H1 (cell line): ENCODE results near the gene ANKRD31. TPM values are rescaled to one million over a fixed set of nuclear protein-coding genes. Genes with fewer than 3 reads are reported as not detected.

Experiments
- CTCF ChIA-PET: fragments of 300-600 bp; sonication (Branson Sonifier 250); formaldehyde crosslinking; loops from one replicate; lab custom pipeline; 2021; ENCODE audit not compliant: partially characterized antibody; lab: Charles Lee
- POLR2A ChIA-PET: fragments of 300-600 bp; sonication (Branson Sonifier 250); formaldehyde crosslinking; loops from one replicate; lab custom pipeline; 2021; ENCODE audit warnings: inconsistent platforms; ENCODE audit not compliant: partially characterized antibody; lab: Charles Lee
- DNase-seq, 2 experiments: peaks; one replicate each; pipeline versions ENCODE4 v3.0.0 to v3.0.0-alpha.2; 2010 to 2022; ENCODE audit warnings: low spot score in 2 of 2, low read depth in 1 of 2, mixed read lengths in 1 of 2
- FAIRE-seq: peaks from 2 replicates; lab custom pipeline; 2011; peaks lifted over from hg19 to GRCh38; lab: Jason Lieb, UNC
- H2AFZ ChIP-seq: 2 replicates; pipeline ENCODE4 v1.8.1; 2012; ENCODE audit warnings: low read length, inconsistent platforms
- H2AK5ac ChIP-seq: 2 replicates; pipeline ENCODE4 v1.6.1; 2013; ENCODE audit warnings: low read depth, low read length
- H2BK120ac ChIP-seq: replicated peaks from 2 replicates; pipeline ENCODE3; 2013; ENCODE audit warnings: low read depth, low read length, inconsistent platforms
- H2BK12ac ChIP-seq: 2 replicates; pipeline ENCODE4 v1.6.1; 2013; ENCODE audit warnings: low read depth, low read length
- H2BK15ac ChIP-seq: 2 replicates; pipeline ENCODE4 v1.6.1; 2013; ENCODE audit warnings: low read length
- H2BK20ac ChIP-seq: 2 replicates; pipeline ENCODE4 v1.6.1; 2013; ENCODE audit warnings: low read length
- H2BK5ac ChIP-seq: 2 replicates; pipeline ENCODE4 v1.6.1; 2013; ENCODE audit warnings: low read depth, low read length
- H3K14ac ChIP-seq: 2 replicates; pipeline ENCODE4 v1.6.1; 2013; ENCODE audit warnings: inconsistent platforms; ENCODE audit not compliant: insufficient read length
- H3K18ac ChIP-seq: 2 replicates; pipeline ENCODE4 v1.6.1; 2013; ENCODE audit warnings: low read length; ENCODE audit errors: extremely low read depth
- H3K23ac ChIP-seq: 2 replicates; pipeline ENCODE4 v1.6.1; 2013; ENCODE audit warnings: inconsistent platforms; ENCODE audit not compliant: insufficient read length
- H3K23me2 ChIP-seq: 2 replicates; pipeline ENCODE4 v1.6.1; 2013; ENCODE audit warnings: low read depth, low read length
- H3K27ac ChIP-seq: 2 replicates; pipeline ENCODE4 v1.6.1; 2011; ENCODE audit warnings: low read depth, low read length, inconsistent platforms
- H3K27me3 ChIP-seq, 4 experiments: replicated peaks in 1 of 4; 1 replicate in 1 of 4; 2 replicates in 3 of 4; pipeline versions ENCODE4 v1.6.1 to v1.8.1; 2011 to 2013; ENCODE audit warnings: low read length in 3 of 4, mild to moderate bottlenecking in 3 of 4, inconsistent platforms in 2 of 4, mixed read lengths in 2 of 4, moderate library complexity in 1 of 4; ENCODE audit not compliant: control insufficient read depth in 3 of 4, insufficient read depth in 3 of 4; ENCODE audit errors: extremely low read depth in 1 of 4
- H3K36me3 ChIP-seq, 4 experiments: 2 replicates each; pipeline versions ENCODE4 v1.6.1 to v1.8.1; 2011 to 2013; ENCODE audit warnings: mild to moderate bottlenecking in 4 of 4, low read length in 3 of 4, moderate library complexity in 2 of 4, control low read depth in 1 of 4, inconsistent platforms in 1 of 4; ENCODE audit not compliant: insufficient read depth in 4 of 4, control insufficient read depth in 2 of 4
- H3K4ac ChIP-seq: replicated peaks from 2 replicates; pipeline ENCODE3; 2013; ENCODE audit warnings: low read length, low read depth, mixed read lengths, inconsistent platforms; ENCODE audit not compliant: insufficient read length
- H3K4me1 ChIP-seq, 4 experiments: replicated peaks in 1 of 4; 1 replicate in 1 of 4; 2 replicates in 3 of 4; pipeline versions ENCODE4 v1.6.1 to v1.8.1; 2011 to 2013; ENCODE audit warnings: low read length in 3 of 4, inconsistent platforms in 2 of 4, mixed read lengths in 1 of 4; ENCODE audit not compliant: insufficient read depth in 4 of 4, control insufficient read depth in 3 of 4
- H3K4me2 ChIP-seq, 2 experiments: 2 replicates each; pipeline versions ENCODE4 v1.6.1 to v1.8.1; 2011 to 2013; ENCODE audit warnings: low read depth in 2 of 2, low read length in 2 of 2, control low read depth in 1 of 2, inconsistent platforms in 1 of 2, mild to moderate bottlenecking in 1 of 2; ENCODE audit not compliant: insufficient read depth in 1 of 2
- H3K4me3 ChIP-seq, 4 experiments: fragments of 200-600, 300-600 bp in 1 of 4; sonication (generic), shearing (Covaris generic), sonication (Bioruptor Twin) in 1 of 4; 2 replicates each; pipeline versions ENCODE4 v1.5.1 to v1.8.1; 2011 to 2016; ENCODE audit warnings: low read length in 4 of 4, low read depth in 3 of 4, control low read depth in 2 of 4, inconsistent platforms in 2 of 4, mild to moderate bottlenecking in 2 of 4, mixed read lengths in 1 of 4, moderate library complexity in 1 of 4; ENCODE audit not compliant: insufficient read depth in 2 of 4; ENCODE audit errors: extremely low read depth in 1 of 4
- H3K56ac ChIP-seq: replicated peaks from 2 replicates; pipeline ENCODE3; 2013; ENCODE audit warnings: low read depth, mild to moderate bottlenecking, mixed read lengths, low read length, inconsistent platforms; ENCODE audit not compliant: insufficient read length
- H3K79me1 ChIP-seq: 2 replicates; pipeline ENCODE4 v1.6.1; 2013; ENCODE audit warnings: low read depth, low read length, control low read depth
- H3K79me2 ChIP-seq, 2 experiments: 2 replicates each; pipeline versions ENCODE4 v1.6.1 to v1.8.1; 2012 to 2013; ENCODE audit warnings: low read length in 2 of 2, mild to moderate bottlenecking in 2 of 2, inconsistent platforms in 1 of 2; ENCODE audit not compliant: insufficient read depth in 2 of 2, control insufficient read depth in 1 of 2
- H3K9ac ChIP-seq, 4 experiments: replicated peaks in 1 of 4; 1 replicate in 1 of 4; 2 replicates in 3 of 4; pipeline versions ENCODE4 v1.6.1 to v1.8.1; 2011 to 2013; ENCODE audit warnings: low read depth in 3 of 4, low read length in 3 of 4, control low read depth in 2 of 4, mild to moderate bottlenecking in 2 of 4, moderate library complexity in 2 of 4, inconsistent platforms in 1 of 4; ENCODE audit errors: extremely low read depth in 1 of 4
- H3K9me3 ChIP-seq, 2 experiments: 2 replicates each; pipeline versions ENCODE4 v1.6.1 to v1.8.1; 2012 to 2013; ENCODE audit warnings: mild to moderate bottlenecking in 2 of 2, moderate library complexity in 2 of 2, control low read depth in 1 of 2, inconsistent platforms in 1 of 2, low read depth in 1 of 2, low read length in 1 of 2, mixed read lengths in 1 of 2; ENCODE audit not compliant: insufficient read depth in 2 of 2
- H4K20me1 ChIP-seq, 2 experiments: replicated peaks in 1 of 2; 2 replicates each; pipeline versions ENCODE3 to v1.8.1; 2011 to 2013; ENCODE audit warnings: inconsistent platforms in 2 of 2, low read length in 2 of 2, mild to moderate bottlenecking in 1 of 2; ENCODE audit not compliant: insufficient read depth in 2 of 2, control insufficient read depth in 1 of 2
- H4K5ac ChIP-seq: 2 replicates; pipeline ENCODE4 v1.6.1; 2013; ENCODE audit warnings: low read length, low read depth, mixed read lengths, inconsistent platforms; ENCODE audit not compliant: insufficient read length
- H4K8ac ChIP-seq: 2 replicates; pipeline ENCODE4 v1.8.0; 2013; ENCODE audit warnings: mild to moderate bottlenecking, moderate library complexity, low read length, inconsistent platforms; ENCODE audit not compliant: insufficient read depth; ENCODE audit errors: extremely low read depth
- H4K91ac ChIP-seq: replicated peaks from 2 replicates; pipeline ENCODE3; 2013; ENCODE audit warnings: low read length, mixed read lengths, inconsistent platforms; ENCODE audit not compliant: insufficient read length
- BACH1 ChIP-seq: IDR thresholded peaks from 2 replicates; pipeline ENCODE4 v1.6.1; 2012; ENCODE audit warnings: low read length, improper control_type of control experiment
- CBX5 ChIP-seq: fragments of 300-800, 300-1000 bp; sonication (generic); IDR thresholded peaks from 2 replicates; pipeline ENCODE4 v1.7.1; 2016; ENCODE audit warnings: antibody characterized with exemption, low read length, low read depth
- EGR1 ChIP-seq: IDR thresholded peaks from 2 replicates; pipeline ENCODE4 v1.6.1; 2011; ENCODE audit warnings: low read depth, low read length, borderline replicate concordance
- EP300 ChIP-seq, 2 experiments: IDR thresholded peaks; 1 replicate in 1 of 2; 2 replicates in 1 of 2; pipeline ENCODE4 v1.6.1; 2011 to 2012; ENCODE audit warnings: low read depth in 2 of 2, low read length in 2 of 2, mild to moderate bottlenecking in 2 of 2, borderline replicate concordance in 1 of 2, inconsistent platforms in 1 of 2, moderate library complexity in 1 of 2
- KDM5A ChIP-seq: fragments of 200-600 bp; IDR thresholded peaks from 2 replicates; pipeline ENCODE4 v1.7.1; 2012; ENCODE audit warnings: mild to moderate bottlenecking, low read length, inconsistent platforms, mixed read lengths
- NANOG ChIP-seq: IDR thresholded peaks from 2 replicates; pipeline ENCODE4 v1.6.1; 2011; ENCODE audit warnings: low read length, low read depth, mild to moderate bottlenecking, inconsistent platforms; ENCODE audit not compliant: insufficient read depth, poor library complexity, severe bottlenecking
- NRF1 ChIP-seq: IDR thresholded peaks from 2 replicates; pipeline ENCODE4 v1.6.1; 2011; ENCODE audit warnings: mild to moderate bottlenecking, low read depth, low read length, improper control_type of control experiment
- POLR2AphosphoS5 ChIP-seq: IDR thresholded peaks from 2 replicates; pipeline ENCODE4 v1.6.1; 2011; ENCODE audit warnings: low read depth, low read length
- RAD21 ChIP-seq, 2 experiments: IDR thresholded peaks in 1 of 2; conservative IDR thresholded peaks in 1 of 2; 2 replicates each; pipeline ENCODE4 v1.6.1; 2011; ENCODE audit warnings: low read depth in 2 of 2, low read length in 2 of 2, improper control_type of control experiment in 1 of 2, inconsistent platforms in 1 of 2, mild to moderate bottlenecking in 1 of 2, moderate library complexity in 1 of 2
- RXRA ChIP-seq: IDR thresholded peaks from 2 replicates; pipeline ENCODE4 v1.6.1; 2011; ENCODE audit warnings: low read depth, mild to moderate bottlenecking, low read length, moderate library complexity; ENCODE audit not compliant: insufficient read depth
- TAF7 ChIP-seq: optimal IDR thresholded peaks from 2 replicates; pipeline ENCODE3; 2011; ENCODE audit warnings: low read depth, mild to moderate bottlenecking, inconsistent platforms, low read length, moderate library complexity, borderline replicate concordance
- TCF12 ChIP-seq: IDR thresholded peaks from 2 replicates; pipeline ENCODE4 v1.6.1; 2011; ENCODE audit warnings: low read depth, mild to moderate bottlenecking, low read length
- ZNF274 ChIP-seq: IDR thresholded peaks from 2 replicates; pipeline ENCODE4 v1.7.0; 2012; ENCODE audit warnings: low read length, borderline replicate concordance; ENCODE audit errors: extremely low read depth
- WGBS, 2 experiments: shearing (Covaris generic) in 1 of 2; methylation state at CpG; one replicate each; pipeline versions ENCODE4 v1.1.6 to v1.1.7; 2013 to 2015; ENCODE audit warnings: low lambda C conversion rate in 2 of 2, mixed read lengths in 2 of 2, inconsistent platforms in 1 of 2, low coverage in 1 of 2, missing lambda C conversion rate in 1 of 2; ENCODE audit not compliant: insufficient replicate concordance in 2 of 2, insufficient coverage in 1 of 2, insufficient read length in 1 of 2; ENCODE audit errors: extremely low coverage in 1 of 2, missing lambda C conversion rate in 1 of 2; 5-methylcytosine and 5-hydroxymethylcytosine counted together
- polyA plus RNA-seq, 7 experiments: library from polyadenylated mRNA; depleted of rRNA in 3 of 7; stranded (reverse) in 5 of 7; unstranded in 2 of 7; fragments of >200 nt in 5 of 7; fragments of 200-250 nt in 2 of 7; gene quantifications; 1 replicate in 5 of 7; 2 replicates in 1 of 7; 4 replicates in 1 of 7; pipeline versions ENCODE4 v1.2.1 to v1.2.3, GENCODE V29; 2011 to 2013; ENCODE audit warnings: missing spikeins in 2 of 7, mixed read lengths in 2 of 7
- total RNA-seq: library from RNA; stranded (reverse); fragmentation: NEBNext Ultra II Directional; extraction: Animal tissue kit (Norgen Biotek cat#: 25700); gene quantifications from 2 replicates; pipeline ENCODE4 v1.2.1, GENCODE V29; 2021

Gene ANKRD31
- total and polyA plus RNA-seq, 2 of the 8 experiments (the other 6 are each of a cell fraction or from before 2014, with no cell fraction given): 0.05 to 0.06 TPM

DNA sequence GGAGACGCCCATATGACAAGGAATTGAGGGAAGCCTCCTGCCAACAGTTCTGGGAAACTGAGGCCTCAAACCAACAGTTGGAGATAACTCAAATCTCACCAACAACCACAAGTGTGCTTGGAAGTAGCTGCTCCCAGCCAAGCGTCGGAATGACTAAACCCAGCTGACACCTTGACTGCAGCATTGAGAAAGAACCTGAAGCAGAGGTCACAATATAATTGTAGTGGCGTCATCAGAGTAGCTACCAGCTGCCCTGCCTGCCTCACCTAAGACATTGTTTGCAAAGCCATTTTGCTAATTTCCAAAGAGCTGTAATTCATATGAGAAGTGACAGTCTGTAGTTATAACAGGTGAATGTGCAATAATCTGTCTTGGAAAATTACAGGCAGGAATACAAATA is 40.8 kb upstream of the ANKRD31 start:
- peaks cover 0 to 11% (median 3%) of the 10 kb centered on the region in 4 experiments; a peak in 4 of 7 replicates for H3K4me1 ChIP-seq
- peaks cover 0 to 5% of the 10 kb centered on the region in 2 experiments; a peak in 2 of 4 replicates for H3K9me3 ChIP-seq
- H3K27ac ChIP-seq: no peak overlapping the region
- no peak overlapping the region for H3K4ac ChIP-seq
- H2AK5ac ChIP-seq: no peak overlapping the region
- ChIA-PET CTCF (interaction anchor here (0.6 to 1.7 kb wide), 6 partner anchors 9 to 371 kb away, joined by 3 to 5 read pairs (median 3); no protein-coding TSS in a partner anchor), POLR2A (no interaction called here)
- H3K4me2 ChIP-seq: no peak overlapping the region
- no peak overlapping the region for H4K5ac ChIP-seq
- no peak overlapping the region for H3K9ac ChIP-seq
- H3K36me3 ChIP-seq: no peaks in the 10 kb centered on the region
- H3K56ac ChIP-seq: no peak overlapping the region
- H3K23me2 ChIP-seq: no peaks in the 10 kb centered on the region
- H2AFZ ChIP-seq: no peak overlapping the region
- peak overlapping the region; percentile 45; the same call in 1 of the 2 replicates for H2BK12ac ChIP-seq
- peak; percentile 42 for FAIRE-seq
- no peaks in the 10 kb centered on the region for H4K20me1 ChIP-seq
- no peak overlapping the region for H3K4me3 ChIP-seq
- H4K91ac ChIP-seq: no peak overlapping the region
- H2BK15ac ChIP-seq: no peak overlapping the region
- H3K18ac ChIP-seq: no peak overlapping the region
- H3K79me1 ChIP-seq: no peaks in the 10 kb centered on the region
- H2BK20ac ChIP-seq: peak overlapping the region; percentile 84; the same call in 1 of the 2 replicates
- H2BK5ac ChIP-seq: no peak overlapping the region
- DNase-seq: no peak
- H3K27me3 ChIP-seq: no peaks in the 10 kb centered on the region; a peak in 1 of 7 replicates
- no peak overlapping the region for H3K23ac ChIP-seq
- H2BK120ac ChIP-seq: no peak overlapping the region
- TF ChIP-seq EP300 (IDR thresholded peaks at IDR 0.05; ENCODE audit: borderline replicate concordance in 1 of 2, low read depth in 2 of 2, low read length in 2 of 2) (no peak), NRF1 (no peak), RXRA (no peak), NANOG (no peak), EGR1 (no peak), KDM5A (no peak), CBX5 (no peak), POLR2AphosphoS5 (no peak), RAD21 (IDR thresholded peaks at IDR 0.05 in 1 of 2, conservative IDR thresholded peaks at IDR 0.05 in 1 of 2; ENCODE audit: low read depth in 2 of 2, low read length in 2 of 2) (no peak), ZNF274 (no peak), BACH1 (no peak), TAF7 (no peak), TCF12 (no peak)
- TF ChIP-seq, all 59 proteins: peak for 0
- no peak overlapping the region for H4K8ac ChIP-seq
- no peaks in the 10 kb centered on the region for H3K79me2 ChIP-seq
- no peak overlapping the region for H3K14ac ChIP-seq
- WGBS, 2 experiments: 88% methylated on average over 4 of the region's 4 CpGs; no CpG with 5 or more reads in 1 of the 2 experiments
